ENCODE data around the gene C19orf44.
"Not testable (repeated sequence)": the region's sequence is repeated elsewhere in the genome, so short reads cannot be mapped to it uniquely, and the experiment has no call there.

C19orf44 gene

GRCh38 chr19:16466802-16467427 is 29.3 kb upstream of the C19orf44 start:
- intact Hi-C loops (cut with DNase I); DNase-seq: not testable (repeated sequence)

DNA sequence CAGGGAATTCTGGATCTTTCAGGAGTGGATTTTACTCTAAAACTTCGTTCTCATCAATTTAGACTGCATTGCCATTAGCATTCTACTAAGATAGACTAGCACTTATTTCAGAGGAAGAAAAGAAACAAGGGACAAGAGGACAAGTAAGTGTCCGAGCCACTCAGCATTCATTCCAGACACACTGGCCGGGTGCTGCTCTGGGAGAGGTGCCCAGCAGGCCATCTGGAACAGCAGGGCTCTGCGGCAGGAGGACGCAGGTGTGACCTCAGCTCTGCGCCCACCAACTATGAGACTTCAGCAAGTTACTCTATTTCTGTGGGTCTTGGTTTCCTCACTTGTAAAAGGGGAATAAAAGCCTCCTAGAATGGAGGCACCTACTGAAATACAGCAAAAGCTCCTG is 28.6 kb upstream of the C19orf44 start:
- peak in 3 of 10 donors; percentile 20 to 79 (median 30) for DNase-seq
- intact Hi-C loops (cut with DNase I): no loop called here

GRCh38 chr19:16470541-16470910 is 25.7 kb upstream of the C19orf44 start:
- intact Hi-C loops (cut with DNase I): no loop called here
- no peak for DNase-seq

DNA sequence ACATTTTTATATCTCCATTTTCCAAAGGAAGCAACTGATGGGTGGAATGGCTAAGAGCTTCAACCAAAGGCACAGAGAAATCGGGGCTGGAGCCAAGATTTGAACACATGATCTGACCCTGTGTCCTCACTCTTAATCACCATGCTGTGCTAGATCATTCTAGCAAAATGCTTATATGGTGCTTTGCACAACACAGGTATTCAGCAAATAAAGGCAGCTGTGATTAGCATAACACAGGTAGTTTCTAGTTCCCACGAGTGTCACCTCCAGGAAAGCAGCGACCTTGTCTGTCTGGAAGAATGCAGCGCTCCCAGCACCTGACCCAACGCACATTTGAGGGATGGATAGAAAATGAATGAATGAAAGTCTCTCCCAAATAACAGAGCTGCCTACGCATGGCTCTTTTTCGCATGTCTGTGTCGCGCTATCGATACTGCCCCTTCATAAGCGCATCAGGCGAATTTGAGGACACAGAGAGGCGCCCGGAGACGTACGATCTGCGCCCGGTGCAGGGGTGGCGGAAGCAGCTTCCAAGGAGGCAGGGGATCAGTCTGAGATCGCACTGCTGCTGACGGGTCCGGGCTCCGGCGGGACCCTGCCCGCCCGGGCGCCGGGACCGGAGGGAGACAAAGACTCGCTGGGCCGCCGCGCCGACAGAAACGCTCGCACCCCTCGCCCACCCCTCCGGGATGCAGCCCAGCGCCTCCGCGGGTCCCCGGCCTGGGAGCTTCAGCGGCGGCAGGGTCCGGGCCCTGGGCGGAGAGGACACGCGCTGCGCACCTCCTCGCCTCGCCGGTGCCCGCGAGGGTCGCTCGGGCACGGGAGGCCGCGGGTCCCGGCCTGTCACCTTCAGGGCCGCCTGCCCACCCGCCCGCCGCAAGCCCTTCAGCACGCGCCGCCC is 25.0 kb upstream of the C19orf44 start:
- intact Hi-C loops (cut with DNase I): no loop called here
- DNase-seq: peak in 6 of 10 donors; percentile 19 to 88 (median 52)

DNA sequence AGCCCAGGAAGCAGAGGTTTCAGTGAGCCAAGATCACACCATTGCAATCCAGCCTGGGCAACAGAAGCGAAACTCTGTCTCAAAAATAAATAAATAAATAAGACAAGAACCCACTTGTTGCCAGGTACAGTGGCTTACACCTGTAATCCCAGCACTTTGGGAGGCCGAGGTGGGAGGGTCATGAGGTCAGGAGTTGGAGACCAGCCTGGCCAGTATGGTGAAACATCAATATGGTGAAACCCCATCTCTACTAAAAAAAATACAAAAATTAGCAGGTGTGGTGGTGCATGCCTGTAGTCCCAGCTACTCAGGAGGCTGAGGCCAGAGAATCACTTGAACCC is 23.7 kb upstream of the C19orf44 start:
- intact Hi-C loops (cut with DNase I); DNase-seq: not testable (repeated sequence)

DNA sequence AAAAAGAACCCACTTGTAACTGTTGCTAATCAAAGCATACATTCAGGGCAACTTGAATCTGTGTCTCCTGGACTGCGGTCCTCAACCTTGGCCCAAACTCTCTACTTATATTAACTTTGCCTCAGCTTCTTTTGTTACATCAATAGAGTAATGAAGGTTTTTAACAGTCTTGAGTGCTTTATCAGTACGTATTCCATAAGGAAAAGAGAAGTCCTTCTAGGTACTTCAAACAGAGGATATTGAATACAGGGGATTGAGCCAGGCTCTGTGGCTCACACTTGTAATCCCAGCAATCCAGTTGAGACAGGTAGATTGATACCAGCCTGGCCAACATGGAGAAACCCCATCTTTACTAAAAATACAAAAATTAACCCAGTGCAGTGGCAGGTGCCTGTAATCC is 23.2 kb upstream of the C19orf44 start:
- intact Hi-C loops (cut with DNase I): no loop called here

GRCh38 chr19:16473875-16474392 is 22.3 kb upstream of the C19orf44 start:
- no peak for DNase-seq

More for the DNA sequence above, 23.2 kb upstream of the C19orf44 start:
- no peak for DNase-seq

GRCh38 chr19:16476401-16476800 is 19.8 kb upstream of the C19orf44 start:
- intact Hi-C loops (cut with DNase I): no loop called here
- DNase-seq: no peak

More at GRCh38 chr19:16473875-16474392, 22.3 kb upstream of the C19orf44 start:
- intact Hi-C loops (cut with DNase I): no loop called here

DNA sequence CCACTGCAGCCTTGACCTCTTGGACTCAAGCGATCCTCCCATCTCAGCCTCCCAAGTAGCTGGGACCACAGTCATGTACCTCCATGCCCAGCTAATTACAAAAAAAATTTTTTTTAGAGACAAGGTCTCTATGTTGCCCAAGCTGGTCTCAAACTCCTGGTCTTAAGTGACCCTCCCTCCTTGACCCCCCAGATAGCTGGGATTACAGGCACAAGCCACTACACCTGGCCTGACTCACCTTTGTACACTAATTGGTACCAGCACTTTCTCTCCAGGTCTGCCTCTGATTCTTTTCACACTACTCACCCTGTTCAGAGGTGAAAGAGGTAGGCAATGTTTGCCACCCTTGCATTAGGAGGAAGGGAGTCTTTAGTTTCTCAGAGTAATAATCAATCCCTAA is 18.9 kb upstream of the C19orf44 start:
- DNase-seq: no peak
- intact Hi-C loops (cut with DNase I): no loop called here

DNA sequence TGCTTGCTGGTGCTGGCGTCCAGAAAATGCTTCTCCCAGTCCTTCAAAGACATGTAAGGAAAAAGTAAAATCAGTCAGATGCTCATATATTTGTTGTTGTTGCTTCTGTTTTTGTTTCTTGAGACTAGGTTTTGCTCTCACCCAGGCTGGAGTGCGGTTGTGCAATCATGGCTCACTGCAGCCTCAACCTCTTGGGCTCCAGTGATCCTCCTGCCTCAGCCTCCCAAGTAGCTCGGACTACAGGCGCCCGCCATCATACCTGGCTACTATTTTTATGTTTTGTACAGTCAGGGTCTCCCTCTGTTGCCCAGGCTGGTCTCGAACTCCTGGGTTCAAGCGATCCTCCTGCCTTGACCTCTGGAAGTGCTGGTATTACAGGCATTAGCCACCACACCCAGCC is 13.4 kb upstream of the C19orf44 start:
- intact Hi-C loops (cut with DNase I): no loop called here
- no peak for DNase-seq

GRCh38 chr19:16486476-16486875 is 9.7 kb upstream of the C19orf44 start:
- intact Hi-C loops (cut with DNase I): not testable (repeated sequence)

DNA sequence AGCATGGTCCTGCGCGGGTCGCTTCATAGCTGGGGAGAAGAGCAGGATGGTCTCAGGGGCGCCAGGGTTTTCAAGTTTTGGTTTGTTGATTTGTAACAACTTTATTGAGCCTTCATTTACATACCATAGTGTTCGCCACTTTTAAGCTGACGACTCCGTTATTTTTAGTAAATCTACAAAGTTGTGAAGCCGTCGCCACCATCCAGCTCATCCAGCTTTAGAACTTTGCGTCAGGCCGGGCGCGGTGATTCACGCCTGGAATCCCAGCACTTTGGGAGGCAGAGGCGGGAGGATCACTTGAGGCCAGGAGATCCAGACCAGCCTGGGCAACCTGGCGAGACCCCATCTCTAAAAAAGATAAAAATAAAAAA is 404 bp downstream of the C19orf44 start:
- intact Hi-C loops (cut with DNase I): loop anchor here (5.0 kb wide), 1 partner anchor 46 kb away; the partner anchor contains the start of gene CHERP
- DNase-seq: peak in 8 of 10 donors; percentile 17 to 90 (median 42)

More at GRCh38 chr19:16486476-16486875, 9.7 kb upstream of the C19orf44 start:
- DNase-seq: peak in 1 of 10 donors; percentile 4

DNA sequence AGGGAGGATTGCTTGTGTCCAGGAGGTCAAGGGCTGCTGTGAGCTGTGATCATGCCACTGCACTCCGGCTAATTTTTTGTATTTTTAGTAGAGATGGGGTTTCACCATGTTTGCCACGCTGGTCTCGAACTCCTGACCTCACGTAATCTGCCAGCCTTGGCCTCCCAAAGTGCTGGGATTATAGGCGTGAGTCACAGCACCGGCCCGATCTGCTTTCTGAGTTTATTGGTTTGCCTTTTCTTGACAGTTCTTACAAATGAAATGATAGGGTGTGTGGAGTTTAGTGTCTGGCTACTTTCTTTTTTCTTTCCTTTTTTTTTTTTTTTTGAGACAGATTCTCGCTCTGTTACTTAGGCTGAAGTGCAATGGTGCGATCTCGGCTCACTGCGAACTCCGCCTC is 848 bp downstream of the C19orf44 start:
- intact Hi-C loops (cut with DNase I): loop anchor here (5.0 kb wide), 1 partner anchor 45 kb away; the partner anchor contains the start of gene CHERP
- DNase-seq: no peak

- intact Hi-C loops (cut with DNase I): loop anchor here (5.0 kb wide), 1 partner anchor 44 kb away; the partner anchor contains the start of gene CHERP
- DNase-seq: no peak
These were observed 1.6 kb downstream of the C19orf44 start for GRCh38 chr19:16497837-16498236.

GRCh38 chr19:16504271-16504670 is 8.1 kb downstream of the C19orf44 start:
- DNase-seq: no peak
- intact Hi-C loops (cut with DNase I): no loop called here

- DNase-seq; intact Hi-C loops (cut with DNase I): not testable (repeated sequence)
These were observed 10.0 kb downstream of the C19orf44 start for GRCh38 chr19:16506161-16506560.

GRCh38 chr19:16506961-16507360 is 10.8 kb downstream of the C19orf44 start:
- intact Hi-C loops (cut with DNase I): no loop called here
- DNase-seq: no peak

DNA sequence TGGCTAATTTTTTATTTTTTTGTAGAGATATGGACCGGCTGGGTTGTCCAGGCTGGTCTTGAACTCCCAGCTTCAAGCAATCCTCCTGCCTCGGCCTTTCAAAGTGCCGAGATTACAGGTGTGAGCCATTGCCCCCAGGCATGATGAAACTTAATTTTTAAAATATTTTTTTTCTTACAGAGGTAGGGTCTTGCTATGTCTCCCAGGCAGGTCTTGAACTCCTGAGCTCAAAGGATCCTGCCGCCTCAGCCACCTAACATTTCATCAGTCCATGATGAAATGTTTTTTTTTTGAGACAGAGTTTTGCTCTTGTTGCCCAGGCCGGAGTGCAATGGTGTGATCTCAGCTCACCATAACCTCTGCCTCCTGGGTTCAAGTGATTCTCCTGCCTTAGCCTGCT is 12.4 kb downstream of the C19orf44 start:
- no peak for DNase-seq
- intact Hi-C loops (cut with DNase I): no loop called here

GRCh38 chr19:16509141-16510061 is 13.2 kb downstream of the C19orf44 start:
- intact Hi-C loops (cut with DNase I): no loop called here
- DNase-seq: peak; percentile 37 to 94 (median 65)

GRCh38 chr19:16512611-16513010 is 16.4 kb downstream of the C19orf44 start:
- intact Hi-C loops (cut with DNase I); DNase-seq: not testable (repeated sequence)

All from posterior cingulate gyrus (tissue), 11 donors.